Testis (tissue), 2 donors: Measurements from ENCODE around the gene VMP1.

ENCODE experiments used
- POLR2A ChIP-seq: fragments of 450-650 bp; IDR thresholded peaks from one replicate; pipeline ENCODE4 v1.6.1; 2017; ENCODE audit warnings: antibody characterized with exemption, mild to moderate bottlenecking, moderate library complexity
- TF ChIP-seq, protein P1 (sequence below), 3 experiments: fragments of 450-650 bp in 2 of 3; fragments of 200-600 bp in 1 of 3; sonication (generic) in 1 of 3; IDR thresholded peaks; one replicate each; pipeline ENCODE4 v1.5.1; 2016 to 2019; ENCODE audit warnings: antibody characterized with exemption in 3 of 3, mild to moderate bottlenecking in 2 of 3, moderate library complexity in 1 of 3

DNA sequence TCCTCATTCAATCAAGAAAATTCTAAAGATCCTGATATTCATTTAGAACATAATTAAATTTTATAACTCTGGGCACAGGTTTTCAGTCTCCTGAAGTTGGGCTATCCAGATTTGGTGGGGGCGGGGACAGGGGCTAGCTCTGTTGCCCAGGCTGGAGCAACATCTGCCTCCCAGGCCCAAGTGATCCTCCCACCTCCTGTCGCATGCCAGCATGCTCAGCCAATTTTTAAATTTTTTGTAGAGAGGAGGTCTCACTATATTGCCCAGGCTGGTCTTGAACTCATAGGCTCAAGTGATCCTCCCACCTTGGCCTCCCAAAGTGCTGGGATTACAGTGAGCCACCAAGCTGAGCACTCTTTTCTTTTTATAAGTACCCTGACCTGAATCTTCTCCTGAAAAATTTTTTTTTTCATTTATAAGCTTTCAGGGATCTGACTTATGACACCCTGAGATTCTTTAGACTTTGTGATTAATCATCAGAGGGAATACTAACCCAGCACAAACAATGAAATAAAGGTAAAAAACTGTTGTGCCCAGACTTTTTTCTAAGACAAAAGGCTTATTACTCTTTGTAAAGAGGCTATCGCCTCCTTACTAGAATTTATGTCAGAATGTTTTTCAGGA is 122.7 kb downstream of the VMP1 start:
- TF ChIP-seq POLR2A = no peak
- TF ChIP-seq, protein P1, sequence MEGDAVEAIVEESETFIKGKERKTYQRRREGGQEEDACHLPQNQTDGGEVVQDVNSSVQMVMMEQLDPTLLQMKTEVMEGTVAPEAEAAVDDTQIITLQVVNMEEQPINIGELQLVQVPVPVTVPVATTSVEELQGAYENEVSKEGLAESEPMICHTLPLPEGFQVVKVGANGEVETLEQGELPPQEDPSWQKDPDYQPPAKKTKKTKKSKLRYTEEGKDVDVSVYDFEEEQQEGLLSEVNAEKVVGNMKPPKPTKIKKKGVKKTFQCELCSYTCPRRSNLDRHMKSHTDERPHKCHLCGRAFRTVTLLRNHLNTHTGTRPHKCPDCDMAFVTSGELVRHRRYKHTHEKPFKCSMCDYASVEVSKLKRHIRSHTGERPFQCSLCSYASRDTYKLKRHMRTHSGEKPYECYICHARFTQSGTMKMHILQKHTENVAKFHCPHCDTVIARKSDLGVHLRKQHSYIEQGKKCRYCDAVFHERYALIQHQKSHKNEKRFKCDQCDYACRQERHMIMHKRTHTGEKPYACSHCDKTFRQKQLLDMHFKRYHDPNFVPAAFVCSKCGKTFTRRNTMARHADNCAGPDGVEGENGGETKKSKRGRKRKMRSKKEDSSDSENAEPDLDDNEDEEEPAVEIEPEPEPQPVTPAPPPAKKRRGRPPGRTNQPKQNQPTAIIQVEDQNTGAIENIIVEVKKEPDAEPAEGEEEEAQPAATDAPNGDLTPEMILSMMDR (IDR thresholded peaks at IDR 0.05) = no peak
